Measurements from ENCODE around the gene BTG1.

Gene BTG1

GRCh38 chr12:92162079-92162478 is 16.4 kb upstream of the BTG1 start:
- Histone ChIP-seq H3K9me3 (ENCODE audit: low read length) (no peaks in the 10 kb centered on the region), H3K9ac (ENCODE audit: low read length) (no peak overlapping the region), H3K79me2 (ENCODE audit: insufficient read depth, low read length) (no peaks in the 10 kb centered on the region), H3K27ac (ENCODE audit: low read depth, low read length, poor library complexity, severe bottlenecking) (no peak overlapping the region), H3F3A (ENCODE audit: insufficient read depth, low read length) (no peaks in the 10 kb centered on the region), H3K27me3 (ENCODE audit: insufficient read depth, low read length) (no peaks in the 10 kb centered on the region), H3K4me2 (ENCODE audit: low read length) (no peak overlapping the region), H3K4me3 (ENCODE audit: low read depth, low read length, poor library complexity, severe bottlenecking) (no peak overlapping the region), H3K9me2 (ENCODE audit: low read depth, low read length) (no peaks in the 10 kb centered on the region), H4K20me1 (ENCODE audit: insufficient read depth, low read length) (no peaks in the 10 kb centered on the region), H2AFZ (ENCODE audit: low read length) (no peak overlapping the region), H3K4me1 (ENCODE audit: insufficient read depth, low read length, severe bottlenecking) (peaks cover 49% of the 10 kb centered on the region), H3K36me3 (ENCODE audit: insufficient read depth, low read length) (no peaks in the 10 kb centered on the region)
- TF ChIP-seq EZH2 (IDR thresholded peaks at IDR 0.05; ENCODE audit: borderline replicate concordance, low read length) (no peak), CTCF (IDR thresholded peaks at IDR 0.05; ENCODE audit: low read length) (no peak)

GRCh38 chr12:92158796-92159439 is 13.3 kb upstream of the BTG1 start:
- no peaks in the 10 kb centered on the region for H3K9me2 ChIP-seq (ENCODE audit: low read depth, low read length)
- H3K36me3 ChIP-seq (ENCODE audit: insufficient read depth, low read length), result no peaks in the 10 kb centered on the region
- TF ChIP-seq EZH2 (IDR thresholded peaks at IDR 0.05; ENCODE audit: borderline replicate concordance, low read length), result no peak
- no peak for TF ChIP-seq CTCF (IDR thresholded peaks at IDR 0.05; ENCODE audit: low read length)
- no peaks in the 10 kb centered on the region for H3K79me2 ChIP-seq (ENCODE audit: insufficient read depth, low read length)
- H3K9ac ChIP-seq (ENCODE audit: low read length), result peak overlapping the region; percentile 57
- H3F3A ChIP-seq (ENCODE audit: insufficient read depth, low read length), result no peaks in the 10 kb centered on the region
- peak overlapping the region; percentile 42 for H3K4me3 ChIP-seq (ENCODE audit: low read depth, low read length, poor library complexity, severe bottlenecking)
- peak overlapping the region; percentile 90 for H3K27ac ChIP-seq (ENCODE audit: low read depth, low read length, poor library complexity, severe bottlenecking)
- peaks cover 62% of the 10 kb centered on the region for H3K4me1 ChIP-seq (ENCODE audit: insufficient read depth, low read length, severe bottlenecking)
- H3K9me3 ChIP-seq (ENCODE audit: low read length), result no peaks in the 10 kb centered on the region
- H3K4me2 ChIP-seq (ENCODE audit: low read length), result peak overlapping the region; percentile 77
- H4K20me1 ChIP-seq (ENCODE audit: insufficient read depth, low read length), result no peaks in the 10 kb centered on the region
- peak overlapping the region; percentile 24; the same call in 1 of the 2 replicates for H2AFZ ChIP-seq (ENCODE audit: low read length)
- H3K27me3 ChIP-seq (ENCODE audit: insufficient read depth, low read length), result no peaks in the 10 kb centered on the region

GRCh38 chr12:92156704-92157395 is 11.2 kb upstream of the BTG1 start:
- H3K9me2 ChIP-seq (ENCODE audit: low read depth, low read length), result no peaks in the 10 kb centered on the region
- no peaks in the 10 kb centered on the region for H4K20me1 ChIP-seq (ENCODE audit: insufficient read depth, low read length)
- H3K4me2 ChIP-seq (ENCODE audit: low read length), result peak overlapping the region; percentile 77
- peak overlapping the region; percentile 90 for H3K27ac ChIP-seq (ENCODE audit: low read depth, low read length, poor library complexity, severe bottlenecking)
- H3K4me1 ChIP-seq (ENCODE audit: insufficient read depth, low read length, severe bottlenecking), result peaks cover 62% of the 10 kb centered on the region
- H3F3A ChIP-seq (ENCODE audit: insufficient read depth, low read length), result no peaks in the 10 kb centered on the region
- H2AFZ ChIP-seq (ENCODE audit: low read length), result no peak overlapping the region
- TF ChIP-seq CTCF (IDR thresholded peaks at IDR 0.05; ENCODE audit: low read length) (no peak), EZH2 (IDR thresholded peaks at IDR 0.05; ENCODE audit: borderline replicate concordance, low read length) (no peak)
- H3K36me3 ChIP-seq (ENCODE audit: insufficient read depth, low read length), result 0 out of 2 replicates have a peak, but pooled peaks cover under 1% of the 10 kb centered on the region
- no peak overlapping the region; the same call in 1 of the 2 replicates for H3K9ac ChIP-seq (ENCODE audit: low read length)
- H3K79me2 ChIP-seq (ENCODE audit: insufficient read depth, low read length), result no peaks in the 10 kb centered on the region
- H3K9me3 ChIP-seq (ENCODE audit: low read length), result no peaks in the 10 kb centered on the region
- H3K4me3 ChIP-seq (ENCODE audit: low read depth, low read length, poor library complexity, severe bottlenecking), result peak overlapping the region; percentile 2
- no peaks in the 10 kb centered on the region for H3K27me3 ChIP-seq (ENCODE audit: insufficient read depth, low read length)
